HepG2 (cell line): ENCODE measurements around the gene FRAS1. TPM values are rescaled to one million over a fixed set of nuclear protein-coding genes. Genes with fewer than 3 reads are reported as not detected.
A peak's percentile ranks its signal among the peaks of the same experiment; 100 is the strongest.

Experiments
- BHLHE40 ChIP-seq: IDR thresholded peaks from 2 replicates; pipeline ENCODE4 v1.6.1; 2011; ENCODE audit warnings: low read length, improper control_type of control experiment
- CENPBD1 ChIP-seq: sonication (generic); formaldehyde crosslinking; IDR thresholded peaks from 2 replicates; pipeline ENCODE4 v1.8.0; 2022; ENCODE audit warnings: missing genetic modification reagents, low read depth, mild to moderate bottlenecking, borderline replicate concordance
- FOXK1 ChIP-seq: sonication (generic); formaldehyde crosslinking; IDR thresholded peaks from 2 replicates; pipeline ENCODE4 v1.4.0; 2020; ENCODE audit warnings: low read depth, missing genetic modification reagents, borderline replicate concordance
- GATA4 ChIP-seq: sonication (generic); IDR thresholded peaks from 2 replicates; pipeline ENCODE4 v1.6.1; 2016; ENCODE audit warnings: antibody characterized with exemption, low read depth, borderline replicate concordance
- GLMP ChIP-seq: sonication (generic); formaldehyde crosslinking; IDR thresholded peaks from 2 replicates; pipeline ENCODE4 v1.9.0; 2021; ENCODE audit warnings: missing genetic modification reagents, mild to moderate bottlenecking, borderline replicate concordance
- MTA3 ChIP-seq: sonication (generic); formaldehyde crosslinking; IDR thresholded peaks from 2 replicates; pipeline ENCODE4 v1.4.0; 2020; ENCODE audit warnings: missing genetic modification reagents
- MTF1 ChIP-seq: sonication (generic); formaldehyde crosslinking; IDR thresholded peaks from 2 replicates; pipeline ENCODE4 v1.5.0; 2020; ENCODE audit warnings: missing genetic modification reagents
- NFIB ChIP-seq: sonication (generic); formaldehyde crosslinking; IDR thresholded peaks from 2 replicates; pipeline ENCODE4 v1.9.0; 2021; ENCODE audit warnings: missing genetic modification reagents, mild to moderate bottlenecking, borderline replicate concordance
- PTBP1 ChIP-seq: fragments of 200-400 bp; formaldehyde crosslinking; IDR thresholded peaks from 2 replicates; pipeline ENCODE4 v1.6.1; 2018; ENCODE audit warnings: low read length, low read depth; ENCODE audit not compliant: poor library complexity, severe bottlenecking
- SYNCRIP ChIP-seq: fragments of 200-400 bp; formaldehyde crosslinking; IDR thresholded peaks from 2 replicates; pipeline ENCODE4 v1.6.1; 2018; ENCODE audit warnings: mild to moderate bottlenecking, low read depth, low read length; ENCODE audit not compliant: insufficient read depth
- TCF7L2 ChIP-seq: IDR thresholded peaks from 2 replicates; pipeline ENCODE4 v1.6.1; 2011; ENCODE audit warnings: mild to moderate bottlenecking, low read depth, low read length, moderate library complexity
- TERF1 ChIP-seq: sonication (generic); formaldehyde crosslinking; IDR thresholded peaks from 2 replicates; pipeline ENCODE4 v1.8.0; 2022; ENCODE audit warnings: mild to moderate bottlenecking, missing genetic modification reagents, moderate library complexity
- ZNF460 ChIP-seq: sonication (generic); formaldehyde crosslinking; IDR thresholded peaks from 2 replicates; pipeline ENCODE4 v1.5.1; 2020; ENCODE audit warnings: missing genetic modification reagents, mild to moderate bottlenecking, borderline replicate concordance
- ZNF558 ChIP-seq: sonication (generic); formaldehyde crosslinking; IDR thresholded peaks from 2 replicates; pipeline ENCODE4 v1.9.0; 2022; ENCODE audit warnings: mild to moderate bottlenecking, missing genetic modification reagents, borderline replicate concordance
- ZNF678 ChIP-seq: sonication (generic); formaldehyde crosslinking; IDR thresholded peaks from 2 replicates; pipeline ENCODE4 v1.4.0; 2020; ENCODE audit warnings: mild to moderate bottlenecking, missing genetic modification reagents
- polyA plus RNA-seq, 8 experiments: library from polyadenylated mRNA; depleted of rRNA in 3 of 8; stranded (reverse) in 7 of 8; unstranded in 1 of 8; fragments of >200 nt; fragmentation: Illumina TruSeq in 4 of 8; extraction: Trizol in 4 of 8; gene quantifications; 2 replicates each; pipeline versions ENCODE4 v1.2.1 to v1.2.3, GENCODE V29; 2011 to 2016; ENCODE audit warnings: low read depth in 4 of 8, missing spikeins in 1 of 8, mixed read lengths in 1 of 8; ENCODE audit not compliant: insufficient read depth in 1 of 8
- total RNA-seq, 5 experiments: library from RNA; depleted of rRNA; stranded (reverse); fragments of >200 nt; fragmentation: Illumina TruSeq; extraction: Trizol; gene quantifications; 2 replicates each; pipeline ENCODE4 v1.2.3, GENCODE V29; 2016; ENCODE audit warnings: low read depth in 1 of 5
- TF ChIP-seq, protein P1 (sequence below): IDR thresholded peaks from 2 replicates; pipeline ENCODE4 v1.6.1; 2016; ENCODE audit warnings: control low read depth
- TF ChIP-seq, protein P2 (sequence below): sonication (generic); formaldehyde crosslinking; IDR thresholded peaks from 2 replicates; pipeline ENCODE4 v1.8.1; 2023; ENCODE audit warnings: missing genetic modification reagents, mild to moderate bottlenecking, borderline replicate concordance
- TF ChIP-seq, protein P3 (sequence below): sonication (generic); formaldehyde crosslinking; IDR thresholded peaks from 2 replicates; pipeline ENCODE4 v1.9.0; 2021; ENCODE audit warnings: missing genetic modification reagents, mild to moderate bottlenecking, borderline replicate concordance
- TF ChIP-seq, protein P4 (sequence below): sonication (generic); formaldehyde crosslinking; IDR thresholded peaks from 2 replicates; pipeline ENCODE4 v1.5.0; 2020; ENCODE audit warnings: missing genetic modification reagents
- TF ChIP-seq, protein P5 (sequence below): IDR thresholded peaks from 2 replicates; pipeline ENCODE4 v1.6.1; 2018; ENCODE audit warnings: missing genetic modification reagents

Gene FRAS1
- total and polyA plus RNA-seq, 2 of the 13 experiments (the other 11 are each of a cell fraction or from before 2014, with no cell fraction given), result 22.5 to 31.6 TPM

GRCh38 chr4:78056265-78057129, 626 bp upstream of the FRAS1 start (continued):
- TF ChIP-seq TCF7L2 (peak; percentile 65), BHLHE40 (peak; percentile 80), FOXK1 (no peak; the same call in 1 of the 2 replicates), GATA4 (0 out of 2 replicates have a peak, but pooled peaks have one; percentile 19), NFIB (CRISPR knock-in tag) (no peak), GLMP (CRISPR knock-in tag) (no peak), PTBP1 (no peak), TERF1 (CRISPR knock-in tag) (no peak), MTF1 (CRISPR knock-in tag) (no peak), CENPBD1 (no peak), SYNCRIP (no peak), ZNF558 (0 out of 2 replicates have a peak, but pooled peaks have one; percentile 35), ZNF460 (CRISPR knock-in tag) (no peak), ZNF678 (no peak), MTA3 (CRISPR knock-in tag) (no peak)
- TF ChIP-seq, protein P1, sequence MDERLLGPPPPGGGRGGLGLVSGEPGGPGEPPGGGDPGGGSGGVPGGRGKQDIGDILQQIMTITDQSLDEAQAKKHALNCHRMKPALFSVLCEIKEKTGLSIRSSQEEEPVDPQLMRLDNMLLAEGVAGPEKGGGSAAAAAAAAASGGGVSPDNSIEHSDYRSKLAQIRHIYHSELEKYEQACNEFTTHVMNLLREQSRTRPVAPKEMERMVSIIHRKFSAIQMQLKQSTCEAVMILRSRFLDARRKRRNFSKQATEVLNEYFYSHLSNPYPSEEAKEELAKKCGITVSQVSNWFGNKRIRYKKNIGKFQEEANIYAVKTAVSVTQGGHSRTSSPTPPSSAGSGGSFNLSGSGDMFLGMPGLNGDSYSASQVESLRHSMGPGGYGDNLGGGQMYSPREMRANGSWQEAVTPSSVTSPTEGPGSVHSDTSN (CRISPR knock-in tag), result no peak
- TF ChIP-seq, protein P2, sequence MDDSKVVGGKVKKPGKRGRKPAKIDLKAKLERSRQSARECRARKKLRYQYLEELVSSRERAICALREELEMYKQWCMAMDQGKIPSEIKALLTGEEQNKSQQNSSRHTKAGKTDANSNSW, result no peak
- TF ChIP-seq, protein P3, sequence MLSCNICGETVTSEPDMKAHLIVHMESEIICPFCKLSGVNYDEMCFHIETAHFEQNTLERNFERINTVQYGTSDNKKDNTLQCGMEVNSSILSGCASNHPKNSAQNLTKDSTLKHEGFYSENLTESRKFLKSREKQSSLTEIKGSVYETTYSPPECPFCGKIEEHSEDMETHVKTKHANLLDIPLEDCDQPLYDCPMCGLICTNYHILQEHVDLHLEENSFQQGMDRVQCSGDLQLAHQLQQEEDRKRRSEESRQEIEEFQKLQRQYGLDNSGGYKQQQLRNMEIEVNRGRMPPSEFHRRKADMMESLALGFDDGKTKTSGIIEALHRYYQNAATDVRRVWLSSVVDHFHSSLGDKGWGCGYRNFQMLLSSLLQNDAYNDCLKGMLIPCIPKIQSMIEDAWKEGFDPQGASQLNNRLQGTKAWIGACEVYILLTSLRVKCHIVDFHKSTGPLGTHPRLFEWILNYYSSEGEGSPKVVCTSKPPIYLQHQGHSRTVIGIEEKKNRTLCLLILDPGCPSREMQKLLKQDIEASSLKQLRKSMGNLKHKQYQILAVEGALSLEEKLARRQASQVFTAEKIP, result no peak
- TF ChIP-seq, protein P4, sequence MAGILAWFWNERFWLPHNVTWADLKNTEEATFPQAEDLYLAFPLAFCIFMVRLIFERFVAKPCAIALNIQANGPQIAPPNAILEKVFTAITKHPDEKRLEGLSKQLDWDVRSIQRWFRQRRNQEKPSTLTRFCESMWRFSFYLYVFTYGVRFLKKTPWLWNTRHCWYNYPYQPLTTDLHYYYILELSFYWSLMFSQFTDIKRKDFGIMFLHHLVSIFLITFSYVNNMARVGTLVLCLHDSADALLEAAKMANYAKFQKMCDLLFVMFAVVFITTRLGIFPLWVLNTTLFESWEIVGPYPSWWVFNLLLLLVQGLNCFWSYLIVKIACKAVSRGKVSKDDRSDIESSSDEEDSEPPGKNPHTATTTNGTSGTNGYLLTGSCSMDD (CRISPR knock-in tag), result no peak
- TF ChIP-seq, protein P5, sequence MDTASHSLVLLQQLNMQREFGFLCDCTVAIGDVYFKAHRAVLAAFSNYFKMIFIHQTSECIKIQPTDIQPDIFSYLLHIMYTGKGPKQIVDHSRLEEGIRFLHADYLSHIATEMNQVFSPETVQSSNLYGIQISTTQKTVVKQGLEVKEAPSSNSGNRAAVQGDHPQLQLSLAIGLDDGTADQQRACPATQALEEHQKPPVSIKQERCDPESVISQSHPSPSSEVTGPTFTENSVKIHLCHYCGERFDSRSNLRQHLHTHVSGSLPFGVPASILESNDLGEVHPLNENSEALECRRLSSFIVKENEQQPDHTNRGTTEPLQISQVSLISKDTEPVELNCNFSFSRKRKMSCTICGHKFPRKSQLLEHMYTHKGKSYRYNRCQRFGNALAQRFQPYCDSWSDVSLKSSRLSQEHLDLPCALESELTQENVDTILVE, result 0 out of 2 replicates have a peak, but pooled peaks have one; percentile 7
